Measurements from ENCODE around the gene AK4.

The AK4 gene

GRCh38 chr1:65176591-65176990 is 28.6 kb downstream of the AK4 start:
- DNase-seq (ENCODE audit: low read depth), result no peak

DNA sequence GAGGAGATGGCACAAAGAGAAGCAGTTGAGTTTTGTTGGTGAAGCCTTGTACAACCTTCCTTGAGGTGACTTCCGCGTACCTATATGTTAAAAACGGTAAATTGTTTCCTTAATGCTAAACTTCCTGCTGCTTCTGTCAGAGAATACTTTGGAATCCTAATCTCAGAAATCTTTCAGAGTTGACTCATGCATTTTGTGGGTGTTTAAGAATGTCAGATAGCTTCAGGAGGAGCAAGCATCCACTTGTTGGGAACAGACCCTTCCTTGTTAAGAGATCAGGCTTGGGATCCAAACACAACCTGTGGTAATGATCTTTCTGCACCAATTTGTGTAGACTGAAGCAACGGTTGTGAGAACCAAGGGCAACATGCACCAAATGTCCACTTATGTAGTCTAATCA is 29.5 kb downstream of the AK4 start:
- no peak for DNase-seq (ENCODE audit: low read depth)

DNA sequence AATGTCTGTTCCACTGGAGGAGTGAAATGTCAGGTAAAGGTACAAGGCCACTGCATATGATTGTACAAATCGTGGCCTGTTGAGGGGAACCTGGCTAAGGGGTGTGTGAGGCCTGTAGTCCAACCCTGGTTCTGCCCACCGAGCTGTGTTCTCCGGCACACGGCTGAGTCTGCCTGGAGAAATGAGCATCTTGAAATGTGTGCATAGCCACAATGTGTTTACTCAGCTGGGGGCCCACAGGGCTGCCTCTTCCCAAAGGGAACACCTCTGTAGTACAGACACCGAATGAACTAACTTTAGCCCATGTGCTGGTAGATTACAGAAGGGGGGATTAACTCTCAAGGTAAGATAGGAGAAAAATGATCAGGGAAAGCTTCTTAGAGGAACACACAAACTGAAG is 30.2 kb downstream of the AK4 start:
- DNase-seq (ENCODE audit: low read depth), result no peak

GRCh38 chr1:65179148-65179547 is 31.1 kb downstream of the AK4 start:
- no peak for DNase-seq (ENCODE audit: low read depth)

GRCh38 chr1:65180977-65181376 is 33.0 kb downstream of the AK4 start:
- DNase-seq (ENCODE audit: low read depth), result no peak

GRCh38 chr1:65182658-65183268 is 34.8 kb downstream of the AK4 start:
- no peak for DNase-seq (ENCODE audit: low read depth)

DNA sequence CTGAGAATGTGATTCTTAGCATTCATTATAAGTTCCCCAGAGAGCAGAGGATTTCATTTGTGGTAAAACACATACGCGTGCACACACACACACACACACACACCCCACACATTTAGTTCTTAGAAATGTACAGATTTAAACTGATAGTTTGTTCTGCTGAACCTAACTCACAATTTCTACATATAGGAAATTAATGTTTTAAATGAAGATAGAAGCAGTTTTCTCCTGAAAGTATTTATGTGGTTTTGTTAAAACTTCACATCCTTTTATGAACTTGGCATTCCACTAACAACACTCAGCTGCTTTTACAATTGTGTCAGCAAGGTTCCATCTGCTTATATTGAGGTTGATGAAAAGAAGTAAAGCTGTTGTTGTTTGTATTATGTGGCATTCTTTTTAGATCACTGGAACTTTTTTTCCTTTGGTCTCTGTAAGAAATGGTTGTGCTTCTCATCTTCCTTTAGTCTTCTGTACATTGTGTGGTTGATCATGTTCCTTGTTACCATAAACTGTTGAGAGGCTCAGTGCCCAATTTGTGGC is 41.6 kb downstream of the AK4 start:
- DNase-seq (ENCODE audit: low read depth), result no peak

DNA sequence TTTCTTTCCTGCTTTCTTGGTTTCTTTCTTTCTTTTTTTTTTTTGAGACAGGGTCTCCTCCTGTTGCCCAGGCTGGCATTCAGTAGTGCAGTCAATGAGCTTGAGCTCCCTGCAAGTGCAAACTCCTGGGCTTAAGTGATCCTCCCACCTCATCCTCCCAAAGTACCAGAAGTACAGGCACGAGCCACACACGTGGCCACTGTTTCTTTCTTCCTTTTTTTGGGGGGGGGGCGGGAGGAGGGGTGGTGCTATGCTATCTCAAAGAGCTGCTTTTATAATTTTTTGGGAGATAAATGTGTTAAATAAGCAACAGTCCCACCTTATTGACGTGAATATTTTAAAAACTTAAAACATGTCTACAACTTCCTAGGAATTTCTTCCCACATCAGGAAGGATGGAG is 42.2 kb downstream of the AK4 start:
- DNase-seq (ENCODE audit: low read depth), result no peak

DNA sequence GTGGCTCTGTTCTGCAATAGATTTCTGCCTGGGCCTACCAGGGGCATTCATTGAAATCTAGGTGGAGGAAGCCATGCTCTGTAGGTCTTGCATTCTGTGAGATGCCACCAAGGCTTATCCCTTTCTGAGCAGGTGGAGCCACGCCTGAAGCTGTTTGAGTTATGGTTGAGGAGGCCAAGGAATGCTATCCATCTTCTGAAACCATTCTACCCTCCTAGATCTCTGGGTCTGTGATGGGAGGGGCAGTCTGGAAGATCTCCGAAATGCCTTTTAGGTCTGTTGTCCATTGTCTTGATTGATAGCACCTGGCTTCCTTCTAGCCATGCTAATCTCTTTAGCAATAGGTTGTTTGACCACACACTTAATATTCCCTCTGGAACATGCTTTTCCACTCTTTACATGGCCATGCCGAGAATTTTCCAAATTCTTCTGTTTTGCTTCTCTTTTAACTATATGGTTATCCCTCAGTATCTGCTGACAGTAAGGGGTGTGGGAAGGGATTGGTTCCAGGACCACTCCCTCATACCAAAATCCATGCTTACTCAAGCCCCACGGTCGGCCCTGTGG is 45.2 kb downstream of the AK4 start:
- DNase-seq (ENCODE audit: low read depth), result no peak

GRCh38 chr1:65195495-65196417 is 47.8 kb downstream of the AK4 start:
- DNase-seq (ENCODE audit: low read depth), result no peak

DNA sequence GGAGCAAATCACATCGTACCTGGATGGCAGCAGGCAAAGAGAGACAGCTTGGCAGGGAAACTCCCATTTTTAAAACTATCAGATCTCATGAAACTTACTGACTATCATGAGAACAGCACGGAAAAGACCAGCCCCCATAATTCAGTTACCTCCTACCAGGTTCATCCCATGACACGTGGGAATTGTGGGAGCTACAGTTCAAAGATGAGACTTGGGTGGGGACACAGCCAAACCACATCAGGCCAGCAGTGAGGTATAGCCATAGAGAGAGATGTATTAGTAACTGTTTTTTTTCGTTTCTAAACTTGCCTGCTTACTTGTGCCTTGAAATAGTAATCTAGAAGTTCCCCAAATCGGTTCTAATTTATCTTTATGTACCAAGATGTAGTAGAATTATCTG is 48.9 kb downstream of the AK4 start:
- no peak for DNase-seq (ENCODE audit: low read depth)

- DNase-seq (ENCODE audit: low read depth), result no peak
Observed at GRCh38 chr1:65197636-65198035, 49.6 kb downstream of the AK4 start.

- DNase-seq (ENCODE audit: low read depth), result no peak
Observed at GRCh38 chr1:65198096-65198495, 50.1 kb downstream of the AK4 start.

DNA sequence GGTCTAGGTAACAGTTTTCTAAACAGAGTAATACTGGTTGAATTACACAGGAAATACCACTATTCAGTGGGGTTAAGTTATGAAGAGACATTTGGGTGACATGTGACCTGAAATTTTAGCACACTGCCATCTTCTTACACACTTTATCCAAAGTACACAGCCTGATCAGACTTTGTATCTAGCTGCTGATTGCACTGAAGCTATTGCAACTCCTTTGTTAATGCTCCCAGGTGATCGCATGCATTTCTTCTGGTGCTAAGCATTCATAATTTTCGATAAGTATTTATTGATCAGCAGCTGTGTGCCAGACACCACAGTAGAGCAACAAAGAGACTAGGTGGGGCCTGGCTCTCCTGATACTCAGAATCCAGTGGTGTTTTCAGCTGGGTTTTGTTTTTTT is 52.4 kb downstream of the AK4 start:
- DNase-seq (ENCODE audit: low read depth), result no peak

DNA sequence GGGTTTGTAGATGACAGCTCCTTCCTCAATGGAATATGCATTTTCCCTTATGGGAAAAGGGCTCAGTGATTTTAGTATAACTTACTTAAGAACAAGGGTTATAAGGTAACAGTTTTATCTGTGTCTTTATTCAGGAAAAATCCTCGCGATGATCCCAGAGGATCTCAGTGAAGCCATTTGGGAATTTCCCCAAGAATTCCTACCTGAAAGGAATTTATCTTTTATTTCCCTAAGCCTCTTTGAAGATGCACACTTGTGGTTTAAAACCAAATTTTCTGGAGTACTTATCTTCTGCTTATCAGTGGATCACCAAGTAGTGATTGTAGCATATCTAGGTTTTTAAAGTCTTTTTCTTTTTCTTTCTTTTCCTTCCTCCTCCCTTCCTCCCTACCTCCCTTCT is 58.8 kb downstream of the AK4 start:
- no peak for DNase-seq (ENCODE audit: low read depth)

DNA sequence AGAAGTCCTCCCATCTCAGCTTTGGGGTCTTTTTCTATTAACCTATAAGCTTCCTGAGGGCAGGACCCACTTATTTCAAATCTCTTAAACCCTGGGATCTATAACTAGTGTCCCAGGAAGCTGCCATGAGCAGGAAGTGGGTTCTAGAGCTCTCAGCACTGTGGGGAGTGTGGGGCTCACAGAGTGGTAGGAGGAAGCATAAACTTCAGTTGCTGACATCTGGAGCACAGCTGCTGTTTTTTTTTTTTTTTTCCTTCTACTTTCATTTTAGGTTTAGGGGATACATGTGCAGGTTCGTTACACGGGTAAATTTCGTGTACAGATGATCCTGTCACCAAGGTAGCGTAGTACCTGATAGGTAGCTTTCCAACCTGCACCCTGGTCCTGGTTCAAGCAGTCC is 59.3 kb downstream of the AK4 start:
- DNase-seq (ENCODE audit: low read depth), result no peak

- DNase-seq (ENCODE audit: low read depth), result no peak
Observed at GRCh38 chr1:65208563-65208973, 60.6 kb downstream of the AK4 start.

DNA sequence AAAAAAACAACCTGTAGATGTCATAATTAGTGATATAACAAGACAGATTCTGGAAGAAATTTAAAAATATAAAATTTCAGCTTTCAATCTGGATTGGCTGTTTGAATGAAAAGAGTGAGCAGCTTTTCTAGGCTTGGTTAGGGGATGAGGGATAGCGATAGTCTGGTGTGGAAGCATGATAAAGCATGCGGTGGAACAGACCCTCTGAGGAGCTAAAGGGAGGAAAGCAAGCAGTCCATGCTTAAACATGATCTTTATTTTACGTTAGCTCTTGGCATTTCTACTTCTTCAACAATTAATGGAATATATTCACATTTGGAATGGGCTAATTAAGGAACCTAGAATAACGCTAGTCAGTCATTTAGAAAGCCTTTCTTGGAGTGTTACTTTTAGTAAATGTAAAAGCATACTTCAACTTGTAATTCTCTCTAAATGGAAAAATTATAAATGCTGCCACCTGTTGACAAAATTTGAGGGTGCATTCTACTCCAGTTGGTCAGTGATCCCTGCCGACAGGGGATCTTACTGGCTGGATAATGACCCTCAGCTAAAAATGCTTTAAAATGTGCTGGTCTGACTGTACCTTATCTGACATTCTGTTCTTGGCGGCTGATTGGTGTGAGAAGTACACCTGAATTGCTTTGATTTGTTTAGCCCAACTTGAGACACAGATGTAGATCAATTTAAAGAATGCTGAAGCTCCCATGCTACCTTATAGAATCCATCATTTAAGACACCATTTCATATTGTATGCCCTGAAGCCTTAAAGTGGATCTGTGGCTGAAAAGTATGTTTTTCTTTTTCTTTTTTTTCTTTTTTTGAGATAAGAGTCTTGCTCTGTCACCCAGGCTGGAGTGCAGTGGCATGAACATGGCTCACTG is 61.2 kb downstream of the AK4 start:
- DNase-seq (ENCODE audit: low read depth), result no peak

DNA sequence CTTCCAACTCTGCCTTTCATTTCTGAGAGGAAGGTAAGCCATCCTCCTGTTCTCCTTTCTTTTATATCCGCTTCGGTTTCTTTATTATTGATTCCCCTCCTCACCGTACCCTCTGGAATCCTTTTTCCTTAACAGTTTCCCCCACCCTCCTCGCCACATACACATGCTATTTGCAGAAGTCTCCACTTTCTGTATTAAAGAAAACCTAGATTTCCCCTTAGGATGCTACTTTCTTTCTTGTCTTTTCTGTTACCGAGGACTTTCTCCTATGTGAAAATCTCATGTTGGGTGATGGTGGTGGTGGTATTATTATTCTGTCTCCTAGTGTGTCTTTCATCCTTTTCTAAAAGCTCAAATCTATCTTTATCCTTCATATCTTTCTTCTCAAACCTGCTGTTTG is 62.3 kb downstream of the AK4 start:
- DNase-seq (ENCODE audit: low read depth), result no peak

GRCh38 chr1:65211331-65211730 is 63.3 kb downstream of the AK4 start:
- no peak for DNase-seq (ENCODE audit: low read depth)

- no peak for DNase-seq (ENCODE audit: low read depth)
Observed at GRCh38 chr1:65213271-65214023, 65.4 kb downstream of the AK4 start.

All from activated T-helper 9 cell treated with anti-CD3 and anti-CD28 coated beads, Interleukin-2, amount 50 U/mL, for 16 hours (primary cell).